IMR-90 (cell line): ENCODE measurements around the gene CA5B.

ENCODE experiments used
- BHLHE40 ChIP-seq: fragments of 150-350 bp; IDR thresholded peaks from 2 replicates; pipeline ENCODE4 v1.6.1; 2016; ENCODE audit warnings: mild to moderate bottlenecking, low read depth, low read length
- CEBPB ChIP-seq: IDR thresholded peaks from 2 replicates; pipeline ENCODE4 v1.6.1; 2012; ENCODE audit warnings: low read depth, low read length, improper control_type of control experiment
- CTCF ChIP-seq: conservative IDR thresholded peaks from 2 replicates; pipeline ENCODE4 v1.5.1; 2012; ENCODE audit warnings: mild to moderate bottlenecking, low read depth, low read length, improper control_type of control experiment
- FOS ChIP-seq: fragments of 150-350 bp; IDR thresholded peaks from 2 replicates; pipeline ENCODE4 v1.6.1; 2016; ENCODE audit warnings: low read depth, low read length
- MAFK ChIP-seq: IDR thresholded peaks from 2 replicates; pipeline ENCODE4 v1.6.1; 2012; ENCODE audit warnings: low read depth, low read length, improper control_type of control experiment
- MXI1 ChIP-seq: IDR thresholded peaks from 2 replicates; pipeline ENCODE4 v1.6.1; 2012; ENCODE audit warnings: low read depth, mild to moderate bottlenecking, low read length, moderate library complexity, borderline replicate concordance
- POLR2A ChIP-seq: IDR thresholded peaks from 2 replicates; pipeline ENCODE4 v1.6.1; 2012; ENCODE audit warnings: mild to moderate bottlenecking, low read depth, low read length
- RAD21 ChIP-seq: IDR thresholded peaks from 2 replicates; pipeline ENCODE4 v1.6.1; 2012; ENCODE audit warnings: low read length, improper control_type of control experiment
- SMC3 ChIP-seq: fragments of 150-350 bp; IDR thresholded peaks from 2 replicates; pipeline ENCODE4 v1.6.1; 2016; ENCODE audit warnings: low read depth, mild to moderate bottlenecking, antibody characterized with exemption, low read length, moderate library complexity
- USF2 ChIP-seq: fragments of 150-350 bp; IDR thresholded peaks from 2 replicates; pipeline ENCODE4 v1.6.1; 2017; ENCODE audit warnings: mild to moderate bottlenecking, antibody characterized with exemption, low read length, low read depth

- TF ChIP-seq FOS (no peak), CTCF (no peak), MXI1 (no peak), POLR2A (no peak), RAD21 (no peak), BHLHE40 (no peak), USF2 (no peak), SMC3 (no peak), CEBPB (no peak), MAFK (no peak)
Observed at GRCh38 chrX:15816886-15817285, 78.8 kb downstream of the CA5B start.
